ENCODE measurements around the gene SCARB1. TPM values are rescaled to one million over a fixed set of nuclear protein-coding genes. Genes with fewer than 3 reads are reported as not detected.
"Not testable (repeated sequence)": the region's sequence is repeated elsewhere in the genome, so short reads cannot be mapped to it uniquely, and the experiment has no call there.

Gene SCARB1
- total RNA-seq, 2 experiments from 2014 or later = 22.9 to 24.1 TPM

GRCh38 chr12:124881123-124881522, 17.5 kb upstream of the SCARB1 start:
- DNase-seq (no peak), ATAC-seq (peak; percentile 55)
- CTCF ChIA-PET = interaction anchor here (0.7 to 1.6 kb wide), 2 partner anchors 10 to 81 kb away, joined by 3 to 4 read pairs; no protein-coding TSS in a partner anchor
- Mint-ChIP-seq H3K27me3 (peaks cover 2% of the 10 kb centered on the region), H3K36me3 (ENCODE audit: low read depth) (no peaks in the 10 kb centered on the region), H3K4me3 (no peak overlapping the region), H3K4me1 (peaks cover 16% of the 10 kb centered on the region), H3K27ac (no peak overlapping the region), H3K9me3 (ENCODE audit: low read depth) (no peaks in the 10 kb centered on the region)
- POLR2A ChIA-PET = no interaction called here
- intact Hi-C loops (cut with DNase I, micrococcal nuclease) = no loop called here

- H3K27ac Mint-ChIP-seq; intact Hi-C loops (cut with DNase I, micrococcal nuclease); H3K9me3 Mint-ChIP-seq (ENCODE audit: low read depth); ATAC-seq; H3K36me3 Mint-ChIP-seq (ENCODE audit: low read depth); H3K27me3 Mint-ChIP-seq; DNase-seq; H3K4me3 Mint-ChIP-seq; POLR2A ChIA-PET: not testable (repeated sequence)
- CTCF ChIA-PET = interaction anchor here (0.6 to 1.6 kb wide), 6 partner anchors 10 to 822 kb away, joined by 3 to 4 read pairs (median 3); no protein-coding TSS in a partner anchor
- H3K4me1 Mint-ChIP-seq = peaks cover 16% of the 10 kb centered on the region
Measured at GRCh38 chr12:124880335-124880734, 16.7 kb upstream of the SCARB1 start.

GRCh38 chr12:124878795-124879516, 15.3 kb upstream of the SCARB1 start:
- no peaks in the 10 kb centered on the region for H3K36me3 Mint-ChIP-seq (ENCODE audit: low read depth)
- peaks cover 13% of the 10 kb centered on the region for H3K4me1 Mint-ChIP-seq
- no peaks in the 10 kb centered on the region for H3K9me3 Mint-ChIP-seq (ENCODE audit: low read depth)
- intact Hi-C loops (cut with DNase I, micrococcal nuclease) = no loop called here
- H3K27me3 Mint-ChIP-seq = peaks cover 2% of the 10 kb centered on the region
- H3K27ac Mint-ChIP-seq = no peak overlapping the region
- CTCF ChIA-PET = interaction anchor here (1.1 kb wide), 1 partner anchor 28 kb away, joined by 3 read pairs; no protein-coding TSS in a partner anchor
- POLR2A ChIA-PET = interaction anchor here (0.5 to 0.7 kb wide), 2 partner anchors 19 to 55 kb away, joined by 3 to 4 read pairs; no protein-coding TSS in a partner anchor
- no peak overlapping the region for H3K4me3 Mint-ChIP-seq
- ATAC-seq (no peak), DNase-seq (no peak)

GRCh38 chr12:124877423-124877822, 13.8 kb upstream of the SCARB1 start:
- ChIA-PET POLR2A (no interaction called here), CTCF (no interaction called here)
- Mint-ChIP-seq H3K4me1 (peaks cover 13% of the 10 kb centered on the region), H3K36me3 (ENCODE audit: low read depth) (no peaks in the 10 kb centered on the region), H3K9me3 (ENCODE audit: low read depth) (no peaks in the 10 kb centered on the region), H3K27me3 (peaks cover 2% of the 10 kb centered on the region), H3K4me3 (no peak overlapping the region), H3K27ac (no peak overlapping the region)
- intact Hi-C loops (cut with DNase I, micrococcal nuclease) = no loop called here
- no peak for DNase-seq
- no peak for ATAC-seq

- peaks cover 3% of the 10 kb centered on the region for H3K27me3 Mint-ChIP-seq
- H3K4me1 Mint-ChIP-seq = peaks cover 5% of the 10 kb centered on the region
- intact Hi-C loops (cut with DNase I, micrococcal nuclease) = no loop called here
- no peak for ATAC-seq
- ChIA-PET POLR2A (no interaction called here), CTCF (no interaction called here)
- DNase-seq = no peak
- no peak overlapping the region for H3K4me3 Mint-ChIP-seq
- H3K36me3 Mint-ChIP-seq (ENCODE audit: low read depth) = no peaks in the 10 kb centered on the region
- H3K9me3 Mint-ChIP-seq (ENCODE audit: low read depth) = no peaks in the 10 kb centered on the region
- no peak overlapping the region for H3K27ac Mint-ChIP-seq
Measured at GRCh38 chr12:124876171-124876570, 12.5 kb upstream of the SCARB1 start.

GRCh38 chr12:124875803-124876132, 12.1 kb upstream of the SCARB1 start:
- CTCF ChIA-PET = no interaction called here
- Mint-ChIP-seq H3K9me3 (ENCODE audit: low read depth) (no peaks in the 10 kb centered on the region), H3K27me3 (peaks cover 4% of the 10 kb centered on the region), H3K4me3 (no peak overlapping the region), H3K36me3 (ENCODE audit: low read depth) (no peaks in the 10 kb centered on the region), H3K27ac (no peak overlapping the region), H3K4me1 (peaks cover under 1% of the 10 kb centered on the region)
- DNase-seq (no peak), ATAC-seq (no peak)
- intact Hi-C loops (cut with DNase I, micrococcal nuclease) = no loop called here
- POLR2A ChIA-PET = no interaction called here

GRCh38 chr12:124874988-124875802, 11.5 kb upstream of the SCARB1 start:
- Mint-ChIP-seq H3K9me3 (ENCODE audit: low read depth) (no peaks in the 10 kb centered on the region), H3K27me3 (peaks cover 4% of the 10 kb centered on the region), H3K4me3 (no peak overlapping the region), H3K27ac (no peak overlapping the region), H3K4me1 (no peaks in the 10 kb centered on the region), H3K36me3 (ENCODE audit: low read depth) (no peaks in the 10 kb centered on the region)
- ChIA-PET CTCF (no interaction called here), POLR2A (no interaction called here)
- intact Hi-C loops (cut with DNase I, micrococcal nuclease) = no loop called here
- ATAC-seq (no peak), DNase-seq (no peak)

- Mint-ChIP-seq H3K36me3 (ENCODE audit: low read depth) (no peaks in the 10 kb centered on the region), H3K27ac (no peak overlapping the region), H3K9me3 (ENCODE audit: low read depth) (no peaks in the 10 kb centered on the region), H3K4me1 (peaks cover 3% of the 10 kb centered on the region), H3K27me3 (peaks cover 7% of the 10 kb centered on the region), H3K4me3 (no peak overlapping the region)
- DNase-seq = no peak
- ChIA-PET POLR2A (no interaction called here), CTCF (no interaction called here)
- no peak for ATAC-seq
- intact Hi-C loops (cut with DNase I, micrococcal nuclease) = no loop called here
Measured at GRCh38 chr12:124874188-124874587, 10.5 kb upstream of the SCARB1 start.

- no peak for DNase-seq
- POLR2A ChIA-PET = no interaction called here
- Mint-ChIP-seq H3K4me3 (no peak overlapping the region), H3K27ac (no peak overlapping the region), H3K27me3 (peaks cover 13% of the 10 kb centered on the region), H3K9me3 (ENCODE audit: low read depth) (no peaks in the 10 kb centered on the region), H3K36me3 (ENCODE audit: low read depth) (no peaks in the 10 kb centered on the region), H3K4me1 (peaks cover 8% of the 10 kb centered on the region)
- CTCF ChIA-PET = interaction anchor here (1.4 kb wide), 1 partner anchor 10 kb away, joined by 3 read pairs; no protein-coding TSS in a partner anchor
- ATAC-seq = no peak
- intact Hi-C loops (cut with DNase I, micrococcal nuclease) = no loop called here
Measured at GRCh38 chr12:124872068-124872719, 8.5 kb upstream of the SCARB1 start.

GRCh38 chr12:124871297-124871696, 7.6 kb upstream of the SCARB1 start:
- H3K4me1 Mint-ChIP-seq = peaks cover 8% of the 10 kb centered on the region
- no peak for ATAC-seq
- H3K9me3 Mint-ChIP-seq (ENCODE audit: low read depth) = no peaks in the 10 kb centered on the region
- H3K4me3 Mint-ChIP-seq = no peak overlapping the region
- peaks cover 12% of the 10 kb centered on the region for H3K27me3 Mint-ChIP-seq
- H3K27ac Mint-ChIP-seq = no peak overlapping the region
- H3K36me3 Mint-ChIP-seq (ENCODE audit: low read depth) = no peaks in the 10 kb centered on the region
- DNase-seq = no peak
- ChIA-PET POLR2A (no interaction called here), CTCF (interaction anchor here (1.2 to 1.4 kb wide), 2 partner anchors 9 kb away, joined by 3 read pairs; no protein-coding TSS in a partner anchor)
- intact Hi-C loops (cut with DNase I, micrococcal nuclease) = no loop called here

- ATAC-seq (no peak), DNase-seq (no peak)
- H3K27me3 Mint-ChIP-seq = peaks cover 10% of the 10 kb centered on the region
- H3K9me3 Mint-ChIP-seq (ENCODE audit: low read depth) = no peaks in the 10 kb centered on the region
- CTCF ChIA-PET = interaction anchor here (0.6 to 1.3 kb wide), 4 partner anchors 10 to 257 kb away, joined by 3 to 4 read pairs (median 4); no protein-coding TSS in a partner anchor
- H3K4me1 Mint-ChIP-seq = peaks cover 8% of the 10 kb centered on the region
- POLR2A ChIA-PET = no interaction called here
- intact Hi-C loops (cut with DNase I, micrococcal nuclease) = no loop called here
- H3K27ac Mint-ChIP-seq = no peak overlapping the region
- no peaks in the 10 kb centered on the region for H3K36me3 Mint-ChIP-seq (ENCODE audit: low read depth)
- no peak overlapping the region for H3K4me3 Mint-ChIP-seq
Measured at GRCh38 chr12:124870515-124870914, 6.9 kb upstream of the SCARB1 start.

Measured in activated CD4-positive, alpha-beta T cell treated with anti-CD3 and anti-CD28 coated beads for 36 hours (primary cell).